HL-60 (cell line): ENCODE results near the gene SF3B3.

Source experiments
- POLR2AphosphoS5 ChIP-seq: IDR thresholded peaks from 2 replicates; pipeline ENCODE4 v1.6.1; 2012; ENCODE audit warnings: low read depth
- TF ChIP-seq, protein P1 (sequence below): IDR thresholded peaks from one replicate; pipeline ENCODE4 v1.5.1; 2011; ENCODE audit warnings: low read length, control low read depth, inconsistent platforms; ENCODE audit not compliant: insufficient read depth

- TF ChIP-seq, protein P1, sequence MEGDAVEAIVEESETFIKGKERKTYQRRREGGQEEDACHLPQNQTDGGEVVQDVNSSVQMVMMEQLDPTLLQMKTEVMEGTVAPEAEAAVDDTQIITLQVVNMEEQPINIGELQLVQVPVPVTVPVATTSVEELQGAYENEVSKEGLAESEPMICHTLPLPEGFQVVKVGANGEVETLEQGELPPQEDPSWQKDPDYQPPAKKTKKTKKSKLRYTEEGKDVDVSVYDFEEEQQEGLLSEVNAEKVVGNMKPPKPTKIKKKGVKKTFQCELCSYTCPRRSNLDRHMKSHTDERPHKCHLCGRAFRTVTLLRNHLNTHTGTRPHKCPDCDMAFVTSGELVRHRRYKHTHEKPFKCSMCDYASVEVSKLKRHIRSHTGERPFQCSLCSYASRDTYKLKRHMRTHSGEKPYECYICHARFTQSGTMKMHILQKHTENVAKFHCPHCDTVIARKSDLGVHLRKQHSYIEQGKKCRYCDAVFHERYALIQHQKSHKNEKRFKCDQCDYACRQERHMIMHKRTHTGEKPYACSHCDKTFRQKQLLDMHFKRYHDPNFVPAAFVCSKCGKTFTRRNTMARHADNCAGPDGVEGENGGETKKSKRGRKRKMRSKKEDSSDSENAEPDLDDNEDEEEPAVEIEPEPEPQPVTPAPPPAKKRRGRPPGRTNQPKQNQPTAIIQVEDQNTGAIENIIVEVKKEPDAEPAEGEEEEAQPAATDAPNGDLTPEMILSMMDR: no peak
- peak; percentile 87 for TF ChIP-seq POLR2AphosphoS5
These were observed at the start of gene SF3B3 for GRCh38 chr16:70523743-70524398.
